Activated naive CD4-positive, alpha-beta T cell treated with anti-CD3 and anti-CD28 coated beads, Interleukin-2, amount 10 ng/mL, durations not matched to agents 7 days and 5 days (primary cell): Measurements from ENCODE around the gene MYBPC2.

Source experiments
- CTCF ChIA-PET: fragments of 350-600 bp; sonication (Branson Sonifier 250); formaldehyde crosslinking; loops from one replicate; lab custom pipeline; 2021; ENCODE audit warnings: antibody characterized with exemption; lab: Charles Lee
- DNase-seq: peaks from one replicate; pipeline ENCODE4 v3.0.0-alpha.2; 2020
- H3K27ac Mint-ChIP-seq: one replicate; pipeline ENCODE4 v1.8.0; 2021; ENCODE audit warnings: mild to moderate bottlenecking, moderate library complexity, mixed read lengths
- H3K27me3 Mint-ChIP-seq: one replicate; pipeline ENCODE4 v1.8.0; 2021; ENCODE audit warnings: mild to moderate bottlenecking, mixed read lengths
- H3K36me3 Mint-ChIP-seq: one replicate; pipeline ENCODE4 v1.8.0; 2021; ENCODE audit warnings: mixed read lengths
- H3K4me1 Mint-ChIP-seq: one replicate; pipeline ENCODE4 v1.8.0; 2021; ENCODE audit warnings: mixed read lengths
- H3K4me3 Mint-ChIP-seq: one replicate; pipeline ENCODE4 v1.8.0; 2021; ENCODE audit warnings: mild to moderate bottlenecking, moderate library complexity, mixed read lengths
- H3K9me3 Mint-ChIP-seq: one replicate; pipeline ENCODE4 v1.8.0; 2021; ENCODE audit warnings: mixed read lengths

The MYBPC2 gene

DNA sequence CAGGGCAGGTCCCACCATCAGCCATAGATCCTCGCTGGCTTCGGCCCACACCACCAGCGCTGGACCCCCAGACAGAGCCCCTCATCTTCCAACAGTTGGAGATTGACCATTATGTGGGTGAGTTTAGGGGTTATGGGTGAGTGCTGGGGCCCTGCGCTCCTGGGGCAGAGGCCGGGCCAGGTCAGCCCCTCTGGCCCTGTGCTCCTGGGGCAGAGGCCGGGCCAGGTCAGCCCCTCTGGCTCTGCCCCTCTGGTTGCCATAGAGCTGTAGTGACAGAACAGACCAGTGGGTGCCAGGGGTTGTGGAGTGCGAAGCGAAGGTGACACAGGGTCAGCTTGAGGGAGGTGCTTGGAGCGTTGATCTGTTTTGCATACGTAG is 33.3 kb upstream of the MYBPC2 start:
- Mint-ChIP-seq H3K4me3 (no peak overlapping the region), H3K27me3 (peaks cover 3% of the 10 kb centered on the region), H3K36me3 (peaks cover 23% of the 10 kb centered on the region), H3K4me1 (no peaks in the 10 kb centered on the region), H3K9me3 (no peaks in the 10 kb centered on the region), H3K27ac (no peak overlapping the region)
- no peak for DNase-seq
- CTCF ChIA-PET, result no interaction called here

DNA sequence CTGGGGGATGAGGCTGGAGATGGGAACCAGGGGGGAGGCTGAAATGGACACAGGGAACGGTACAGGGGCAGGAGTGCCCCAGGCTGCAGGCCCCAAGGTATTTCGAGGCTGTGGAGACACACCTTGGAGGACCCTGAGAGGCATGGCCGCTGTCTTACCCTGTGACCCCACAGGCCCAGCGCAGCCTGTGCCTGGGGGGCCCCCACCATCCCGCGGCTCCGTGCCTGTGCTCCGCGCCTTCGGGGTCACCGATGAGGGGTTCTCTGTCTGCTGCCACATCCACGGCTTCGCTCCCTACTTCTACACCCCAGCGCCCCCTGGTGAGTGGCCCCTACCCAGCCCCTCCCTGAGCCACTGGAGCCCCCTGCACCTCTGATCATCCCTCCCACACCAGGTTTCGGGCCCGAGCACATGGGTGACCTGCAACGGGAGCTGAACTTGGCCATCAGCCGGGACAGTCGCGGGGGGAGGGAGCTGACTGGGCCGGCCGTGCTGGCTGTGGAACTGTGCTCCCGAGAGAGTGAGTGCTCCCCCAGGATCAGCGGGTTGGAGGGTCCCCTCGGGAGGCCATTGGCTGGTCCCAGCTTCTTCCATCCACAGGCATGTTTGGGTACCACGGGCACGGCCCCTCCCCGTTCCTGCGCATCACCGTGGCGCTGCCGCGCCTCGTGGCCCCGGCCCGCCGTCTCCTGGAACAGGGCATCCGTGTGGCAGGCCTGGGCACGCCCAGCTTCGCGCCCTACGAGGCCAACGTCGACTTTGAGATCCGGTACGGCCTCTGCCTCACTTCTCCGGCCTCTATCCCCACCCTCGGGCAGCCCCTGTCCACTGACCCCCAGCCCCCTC is 30.9 kb upstream of the MYBPC2 start:
- DNase-seq, result no peak
- Mint-ChIP-seq H3K4me3 (no peak overlapping the region), H3K9me3 (no peaks in the 10 kb centered on the region), H3K4me1 (no peaks in the 10 kb centered on the region), H3K27me3 (peaks cover 3% of the 10 kb centered on the region), H3K27ac (no peak overlapping the region), H3K36me3 (peaks cover 30% of the 10 kb centered on the region)
- CTCF ChIA-PET, result no interaction called here

GRCh38 chr19:50402544-50403301 is 30.0 kb upstream of the MYBPC2 start:
- H3K27me3 Mint-ChIP-seq, result peaks cover 3% of the 10 kb centered on the region
- H3K9me3 Mint-ChIP-seq, result no peaks in the 10 kb centered on the region
- H3K4me1 Mint-ChIP-seq, result no peaks in the 10 kb centered on the region
- CTCF ChIA-PET, result no interaction called here
- DNase-seq, result no peak
- no peak overlapping the region for H3K27ac Mint-ChIP-seq
- no peak overlapping the region for H3K4me3 Mint-ChIP-seq
- H3K36me3 Mint-ChIP-seq, result peaks cover 27% of the 10 kb centered on the region

DNA sequence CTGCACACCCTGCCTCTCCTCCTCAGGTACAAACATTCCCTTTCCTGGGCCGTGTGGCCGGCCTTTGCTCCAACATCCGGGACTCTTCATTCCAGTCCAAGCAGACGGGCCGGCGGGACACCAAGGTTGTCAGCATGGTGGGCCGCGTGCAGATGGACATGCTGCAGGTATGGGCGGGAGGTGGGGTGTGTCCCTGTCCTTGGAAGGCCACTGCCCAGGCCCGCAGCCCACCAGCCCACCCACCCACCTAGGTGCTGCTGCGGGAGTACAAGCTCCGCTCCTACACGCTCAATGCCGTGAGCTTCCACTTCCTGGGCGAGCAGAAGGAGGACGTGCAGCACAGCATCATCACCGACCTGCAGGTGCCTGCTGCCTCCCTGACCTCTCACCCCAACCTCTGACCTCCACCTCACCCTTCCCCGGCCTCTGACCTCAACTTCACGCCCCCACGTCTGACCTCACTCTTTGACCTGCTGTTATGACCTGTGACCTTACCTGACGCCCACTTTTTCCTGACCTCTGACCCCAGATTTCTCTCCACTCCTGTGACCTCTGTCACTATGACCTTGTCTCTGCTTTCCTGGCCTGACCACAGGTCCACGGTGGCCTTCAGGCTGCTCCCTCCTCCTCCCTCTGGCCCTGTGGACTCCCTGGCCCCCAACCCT is 26.4 kb upstream of the MYBPC2 start:
- Mint-ChIP-seq H3K9me3 (no peaks in the 10 kb centered on the region), H3K4me3 (no peak overlapping the region), H3K36me3 (peaks cover 29% of the 10 kb centered on the region), H3K27ac (no peak overlapping the region), H3K27me3 (no peaks in the 10 kb centered on the region), H3K4me1 (no peaks in the 10 kb centered on the region)
- CTCF ChIA-PET, result no interaction called here
- DNase-seq, result no peak

- Mint-ChIP-seq H3K27me3 (no peaks in the 10 kb centered on the region), H3K4me3 (no peak overlapping the region), H3K27ac (peak overlapping the region; percentile 14), H3K36me3 (peaks cover 30% of the 10 kb centered on the region), H3K9me3 (no peaks in the 10 kb centered on the region), H3K4me1 (no peaks in the 10 kb centered on the region)
- CTCF ChIA-PET, result no interaction called here
- DNase-seq, result no peak
These were observed 25.9 kb upstream of the MYBPC2 start for GRCh38 chr19:50406829-50407228.

DNA sequence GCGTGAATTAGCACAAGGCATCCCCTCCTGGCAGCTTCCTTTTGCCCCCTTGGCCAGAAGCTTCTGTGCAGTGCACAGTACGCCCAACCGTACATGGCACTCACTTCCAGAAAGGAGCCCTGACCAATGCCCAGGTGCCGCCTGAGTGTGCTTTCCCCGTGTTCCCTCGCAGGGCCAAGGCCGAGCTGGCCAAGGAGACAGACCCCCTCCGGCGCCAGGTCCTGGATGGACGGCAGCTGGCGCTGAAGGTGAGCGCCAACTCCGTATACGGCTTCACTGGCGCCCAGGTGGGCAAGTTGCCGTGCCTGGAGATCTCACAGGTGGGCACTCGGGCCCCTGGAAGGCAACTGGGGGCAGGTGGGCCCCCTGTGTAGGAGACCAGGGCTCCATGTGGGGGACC is 23.3 kb upstream of the MYBPC2 start:
- H3K27me3 Mint-ChIP-seq, result no peaks in the 10 kb centered on the region
- CTCF ChIA-PET, result no interaction called here
- H3K4me3 Mint-ChIP-seq, result no peak overlapping the region
- peaks cover 22% of the 10 kb centered on the region for H3K36me3 Mint-ChIP-seq
- H3K27ac Mint-ChIP-seq, result no peak overlapping the region
- no peaks in the 10 kb centered on the region for H3K4me1 Mint-ChIP-seq
- H3K9me3 Mint-ChIP-seq, result no peaks in the 10 kb centered on the region
- DNase-seq, result no peak

- Mint-ChIP-seq H3K27me3 (no peaks in the 10 kb centered on the region), H3K4me3 (no peak overlapping the region), H3K4me1 (no peaks in the 10 kb centered on the region), H3K36me3 (peaks cover 24% of the 10 kb centered on the region), H3K27ac (no peak overlapping the region), H3K9me3 (no peaks in the 10 kb centered on the region)
- no peak for DNase-seq
- CTCF ChIA-PET, result interaction anchor here (1.0 kb wide), 1 partner anchor 24 kb away, joined by 4 read pairs; no protein-coding TSS in a partner anchor
These were observed 22.6 kb upstream of the MYBPC2 start for GRCh38 chr19:50410109-50410508.

DNA sequence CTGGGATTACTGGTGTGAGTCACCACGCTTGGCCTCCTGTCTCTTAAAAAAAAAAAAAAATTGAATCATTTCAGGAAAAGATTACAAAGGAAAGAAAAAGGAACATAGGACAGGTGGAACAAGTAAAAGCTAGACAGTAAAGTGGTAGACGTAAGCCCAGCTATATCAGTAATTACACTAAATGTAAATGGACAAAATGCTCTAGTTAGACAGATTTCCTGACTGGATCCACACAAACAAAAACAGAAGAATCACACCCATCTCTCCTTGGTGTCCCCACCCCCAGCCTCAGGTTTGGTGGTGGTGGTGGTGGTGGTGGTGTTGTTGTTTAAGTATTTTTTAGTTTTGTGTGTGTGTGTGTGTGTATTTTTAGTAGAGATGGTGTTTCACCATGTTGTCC is 20.3 kb upstream of the MYBPC2 start:
- no peak for DNase-seq
- H3K27ac Mint-ChIP-seq, result no peak overlapping the region

GRCh38 chr19:50413096-50413495 is 19.6 kb upstream of the MYBPC2 start:
- Mint-ChIP-seq H3K27me3 (no peaks in the 10 kb centered on the region), H3K4me3 (no peak overlapping the region), H3K36me3 (peaks cover 17% of the 10 kb centered on the region), H3K9me3 (no peaks in the 10 kb centered on the region), H3K4me1 (no peaks in the 10 kb centered on the region), H3K27ac (no peak overlapping the region)
- CTCF ChIA-PET, result no interaction called here
- DNase-seq, result no peak

More for the DNA sequence above, 20.3 kb upstream of the MYBPC2 start:
- Mint-ChIP-seq H3K9me3 (no peaks in the 10 kb centered on the region), H3K36me3 (peaks cover 17% of the 10 kb centered on the region), H3K4me1 (no peaks in the 10 kb centered on the region), H3K4me3 (no peak overlapping the region), H3K27me3 (no peaks in the 10 kb centered on the region)
- CTCF ChIA-PET, result interaction anchor here (0.6 kb wide), 1 partner anchor 92 kb away, joined by 3 read pairs; no protein-coding TSS in a partner anchor

DNA sequence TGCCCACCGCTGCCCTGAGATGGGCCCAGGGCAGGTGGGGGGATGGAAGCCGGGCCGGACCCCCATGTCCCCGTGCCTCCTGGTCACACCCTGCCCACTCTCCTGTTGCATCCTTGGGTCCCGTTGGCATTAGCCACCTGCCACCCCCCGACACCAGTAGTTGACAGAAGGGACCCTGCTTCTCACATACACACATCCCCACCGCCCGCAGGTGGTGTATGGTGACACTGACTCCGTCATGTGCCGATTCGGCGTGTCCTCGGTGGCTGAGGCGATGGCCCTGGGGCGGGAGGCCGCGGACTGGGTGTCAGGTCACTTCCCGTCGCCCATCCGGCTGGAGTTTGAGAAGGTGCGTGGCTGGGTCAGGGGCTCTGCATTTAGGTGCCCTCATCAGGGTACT is 19.2 kb upstream of the MYBPC2 start:
- Mint-ChIP-seq H3K27ac (no peak overlapping the region), H3K9me3 (no peaks in the 10 kb centered on the region), H3K36me3 (peaks cover 17% of the 10 kb centered on the region), H3K4me1 (no peaks in the 10 kb centered on the region), H3K4me3 (no peak overlapping the region), H3K27me3 (peaks cover 4% of the 10 kb centered on the region)
- CTCF ChIA-PET, result no interaction called here
- no peak for DNase-seq

- CTCF ChIA-PET, result interaction anchor here (0.8 to 1.3 kb wide), 7 partner anchors 10 to 72 kb away, joined by 3 to 7 read pairs (median 3); no protein-coding TSS in a partner anchor
- no peak overlapping the region for H3K27ac Mint-ChIP-seq
- peak; percentile 78 for DNase-seq
- peaks cover 12% of the 10 kb centered on the region for H3K36me3 Mint-ChIP-seq
- H3K4me1 Mint-ChIP-seq, result peaks cover 2% of the 10 kb centered on the region
- H3K4me3 Mint-ChIP-seq, result no peak overlapping the region
- H3K9me3 Mint-ChIP-seq, result no peaks in the 10 kb centered on the region
- H3K27me3 Mint-ChIP-seq, result peaks cover 17% of the 10 kb centered on the region
These were observed 17.6 kb upstream of the MYBPC2 start for GRCh38 chr19:50414864-50415660.

GRCh38 chr19:50415661-50416033 is 17.0 kb upstream of the MYBPC2 start:
- Mint-ChIP-seq H3K4me1 (peaks cover 5% of the 10 kb centered on the region), H3K4me3 (no peak overlapping the region), H3K27me3 (peaks cover 17% of the 10 kb centered on the region), H3K27ac (no peak overlapping the region), H3K9me3 (no peaks in the 10 kb centered on the region), H3K36me3 (peaks cover 9% of the 10 kb centered on the region)
- DNase-seq, result no peak
- CTCF ChIA-PET, result interaction anchor here (0.8 to 1.3 kb wide), 7 partner anchors 9 to 72 kb away, joined by 3 to 7 read pairs (median 3); no protein-coding TSS in a partner anchor

- no peak for DNase-seq
- Mint-ChIP-seq H3K4me1 (peaks cover 5% of the 10 kb centered on the region), H3K27ac (no peak overlapping the region), H3K9me3 (no peaks in the 10 kb centered on the region), H3K36me3 (peaks cover 8% of the 10 kb centered on the region), H3K27me3 (peaks cover 17% of the 10 kb centered on the region), H3K4me3 (no peak overlapping the region)
- CTCF ChIA-PET, result interaction anchor here (0.9 to 1.3 kb wide), 4 partner anchors 9 to 50 kb away, joined by 3 to 4 read pairs (median 3); no protein-coding TSS in a partner anchor
These were observed 16.4 kb upstream of the MYBPC2 start for GRCh38 chr19:50416034-50416977.
